ENCODE results near the gene DYRK2. TPM values are rescaled to one million over a fixed set of nuclear protein-coding genes. Genes with fewer than 3 reads are reported as not detected.

The DYRK2 gene
- polyA plus RNA-seq, 3 donors, result 7.5 to 12.5 (median 9.7) TPM

- Mint-ChIP-seq H3K27ac (no peak overlapping the region), H3K36me3 (no peaks in the 10 kb centered on the region), H3K27me3 (ENCODE audit: low read depth in 3 of 3) (peaks cover 0 to 6% (median 4%) of the 10 kb centered on the region in 3 donors), H3K4me3 (no peak overlapping the region), H3K4me1 (peaks cover 8% of the 10 kb centered on the region), H3K9me3 (peaks cover 0 to 4% (median 0%) of the 10 kb centered on the region in 7 donors)
- Histone ChIP-seq H3K4me1 (ENCODE audit: control insufficient read depth in 1 of 2, insufficient read depth in 2 of 2, low read length in 2 of 2) (peaks cover 8 to 10% of the 10 kb centered on the region in 2 donors), H3K4me2 (replicated peaks; ENCODE audit: extremely low read depth, low read length, poor library complexity, severe bottlenecking) (no peak overlapping the region), H3K27ac (ENCODE audit: low read depth in 1 of 2, low read length in 2 of 2) (no peak overlapping the region), H4K20me1 (ENCODE audit: insufficient read depth, low read length) (no peaks in the 10 kb centered on the region), H3K4me3 (replicated peaks in 1 of 3; ENCODE audit: low read depth in 2 of 3, low read length in 3 of 3) (no peak overlapping the region), H3K9ac (ENCODE audit: insufficient read depth, low read length, poor library complexity, severe bottlenecking) (no peak overlapping the region), H3K9me3 (replicated peaks in 1 of 2; ENCODE audit: control insufficient read depth in 1 of 2, insufficient read depth in 1 of 2, low read length in 2 of 2) (no peaks in the 10 kb centered on the region), H3K79me2 (ENCODE audit: insufficient read depth, low read length) (no peaks in the 10 kb centered on the region), H3K36me3 (replicated peaks in 1 of 2; ENCODE audit: control insufficient read depth in 1 of 2, insufficient read depth in 2 of 2, low read length in 2 of 2) (no peaks in the 10 kb centered on the region), H2AFZ (ENCODE audit: insufficient read depth, low read depth, low read length, poor library complexity, severe bottlenecking) (no peak overlapping the region), H3K27me3 (ENCODE audit: control insufficient read depth in 2 of 2, insufficient read depth in 2 of 2, low read length in 2 of 2) (no peaks in the 10 kb centered on the region)
- intact Hi-C loops (cut with micrococcal nuclease), result no loop called here
- TF ChIP-seq CTCF (IDR thresholded peaks at IDR 0.05), result no peak
- no peak for DNase-seq
- WGBS (ENCODE audit: insufficient coverage), result no CpG with 5 or more reads among the region's 2 CpGs
Observed at GRCh38 chr12:67626156-67626555, 22.4 kb upstream of the DYRK2 start.

GRCh38 chr12:67630373-67631088 lies 18.0 kb upstream of the DYRK2 start:
- no peak for TF ChIP-seq CTCF (IDR thresholded peaks at IDR 0.05)
- intact Hi-C loops (cut with micrococcal nuclease), result no loop called here
- Histone ChIP-seq H3K27ac (ENCODE audit: low read depth in 1 of 2, low read length in 2 of 2) (no peak overlapping the region), H3K27me3 (ENCODE audit: control insufficient read depth in 2 of 2, insufficient read depth in 2 of 2, low read length in 2 of 2) (peaks cover 0 to 2% of the 10 kb centered on the region in 2 donors), H3K4me2 (replicated peaks; ENCODE audit: extremely low read depth, low read length, poor library complexity, severe bottlenecking) (peak overlapping the region; percentile 3), H3K36me3 (replicated peaks in 1 of 2; ENCODE audit: control insufficient read depth in 1 of 2, insufficient read depth in 2 of 2, low read length in 2 of 2) (no peaks in the 10 kb centered on the region), H3K9me3 (replicated peaks in 1 of 2; ENCODE audit: control insufficient read depth in 1 of 2, insufficient read depth in 1 of 2, low read length in 2 of 2) (no peaks in the 10 kb centered on the region), H3K79me2 (ENCODE audit: insufficient read depth, low read length) (no peaks in the 10 kb centered on the region), H3K4me3 (replicated peaks in 1 of 3; ENCODE audit: low read depth in 2 of 3, low read length in 3 of 3) (no peak overlapping the region), H3K9ac (ENCODE audit: insufficient read depth, low read length, poor library complexity, severe bottlenecking) (no peak overlapping the region), H2AFZ (ENCODE audit: insufficient read depth, low read depth, low read length, poor library complexity, severe bottlenecking) (peak overlapping the region; percentile 15), H4K20me1 (ENCODE audit: insufficient read depth, low read length) (no peaks in the 10 kb centered on the region), H3K4me1 (ENCODE audit: control insufficient read depth in 1 of 2, insufficient read depth in 2 of 2, low read length in 2 of 2) (peaks cover 18 to 24% of the 10 kb centered on the region in 2 donors)
- Mint-ChIP-seq H3K27ac (no peak overlapping the region), H3K4me3 (peak overlapping the region in 1 of 2 donors; percentile 23), H3K27me3 (ENCODE audit: low read depth in 3 of 3) (peaks cover 0 to 7% (median 4%) of the 10 kb centered on the region in 3 donors), H3K36me3 (no peaks in the 10 kb centered on the region), H3K4me1 (peaks cover 21% of the 10 kb centered on the region), H3K9me3 (peaks cover 0 to 1% (median 0%) of the 10 kb centered on the region in 7 donors)
- DNase-seq, result peak; percentile 31 to 50 (median 40)
- WGBS (ENCODE audit: insufficient coverage), result 21% methylated on average over 2 of the region's 7 CpGs

All from CD14-positive monocyte (primary cell).